Gastroesophageal sphincter (tissue), 3 donors: ENCODE data around the gene WBP1L.

Source experiments
- CTCF ChIP-seq, 4 experiments: fragments of 200-600 bp in 2 of 4; fragments of 450-650 bp in 2 of 4; sonication (generic) in 1 of 4; IDR thresholded peaks; one replicate each; pipeline ENCODE4 v1.5.1; 2017 to 2019; ENCODE audit warnings: antibody characterized with exemption in 4 of 4, mild to moderate bottlenecking in 2 of 4, moderate library complexity in 2 of 4
- POLR2A ChIP-seq, 2 donors: fragments of 450-650 bp; IDR thresholded peaks; one replicate each; pipeline ENCODE4 v1.6.1; 2017; ENCODE audit warnings: antibody characterized with exemption in 2 of 2, mild to moderate bottlenecking in 2 of 2, moderate library complexity in 1 of 2

GRCh38 chr10:102752934-102753664, 9.4 kb downstream of the WBP1L start:
- TF ChIP-seq CTCF (IDR thresholded peaks at IDR 0.05) (peak in 3 of 4 experiments; percentile 69 to 74 (median 69)), POLR2A (IDR thresholded peaks at IDR 0.05) (no peak)
